Activated gamma-delta T cell treated with anti-CD3 and anti-CD28 coated beads, Interleukin-2, amount 50 U/mL, for 16 hours (primary cell): ENCODE data around the gene PLA2G4A.

Source experiments
- DNase-seq: peaks from one replicate; pipeline ENCODE4 v3.0.0-alpha.2; 2020; ENCODE audit warnings: low read depth

PLA2G4A gene

GRCh38 chr1:186834399-186834958 lies 5.7 kb downstream of the PLA2G4A start:
- no peak for DNase-seq

GRCh38 chr1:186835448-186835847 lies 6.7 kb downstream of the PLA2G4A start:
- DNase-seq: no peak

DNA sequence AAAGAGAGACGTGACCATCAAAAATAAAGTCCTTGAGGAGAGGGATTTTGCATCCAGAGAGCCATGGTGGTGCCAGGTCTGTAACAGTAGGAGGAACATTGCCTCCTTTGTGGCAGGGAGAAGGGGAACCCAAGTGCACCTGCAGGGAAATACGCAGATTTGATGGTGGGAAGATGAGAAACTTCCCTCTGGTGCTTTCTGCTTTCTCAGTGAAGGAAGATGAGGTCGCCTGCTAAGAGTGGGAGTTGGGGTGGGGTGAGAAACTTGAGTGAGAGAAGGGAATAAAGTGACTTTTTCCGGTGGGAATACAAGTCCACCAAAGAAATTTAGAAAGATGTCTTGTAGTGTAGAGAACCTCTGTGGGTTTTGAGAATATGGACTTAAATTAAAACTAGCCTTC lies 9.1 kb downstream of the PLA2G4A start:
- no peak for DNase-seq

GRCh38 chr1:186838380-186839040 lies 9.8 kb downstream of the PLA2G4A start:
- DNase-seq: no peak

- no peak for DNase-seq
Observed at GRCh38 chr1:186839041-186839400, 10.3 kb downstream of the PLA2G4A start.

- no peak for DNase-seq
Observed at GRCh38 chr1:186841599-186841998, 12.8 kb downstream of the PLA2G4A start.

- no peak for DNase-seq
Observed at GRCh38 chr1:186842547-186842946, 13.8 kb downstream of the PLA2G4A start.

GRCh38 chr1:186843226-186843625 lies 14.5 kb downstream of the PLA2G4A start:
- no peak for DNase-seq

GRCh38 chr1:186843931-186844330 lies 15.2 kb downstream of the PLA2G4A start:
- DNase-seq: no peak

DNA sequence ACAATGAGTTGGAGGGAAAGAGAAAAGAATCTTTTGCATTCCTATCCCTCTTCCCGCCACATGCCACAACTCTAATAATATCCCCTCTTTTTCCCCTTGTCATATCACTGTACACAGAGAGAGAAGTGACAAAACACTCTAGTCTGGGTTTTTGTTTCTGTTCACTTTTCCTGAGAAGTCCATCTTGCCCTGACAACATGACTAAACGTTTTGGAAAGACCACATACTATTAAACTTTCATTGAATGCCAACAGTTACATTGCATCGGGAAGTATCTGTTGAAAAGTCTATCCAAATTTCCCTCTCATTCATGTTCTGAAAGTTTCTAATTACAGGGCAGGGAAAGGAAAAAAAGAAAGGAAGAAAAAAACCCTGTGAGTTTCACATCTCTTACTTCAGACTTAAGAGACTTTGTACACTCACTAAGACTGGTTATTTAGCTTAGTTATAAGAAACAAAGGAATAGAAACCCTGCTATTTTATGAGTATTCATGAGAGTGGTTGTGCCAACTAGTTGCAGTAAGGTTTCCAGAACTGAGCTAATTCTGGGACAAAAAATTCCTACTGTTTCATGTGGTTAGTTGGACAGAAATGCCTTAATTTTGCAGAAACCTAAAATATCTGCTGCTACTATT lies 16.9 kb downstream of the PLA2G4A start:
- DNase-seq: no peak

DNA sequence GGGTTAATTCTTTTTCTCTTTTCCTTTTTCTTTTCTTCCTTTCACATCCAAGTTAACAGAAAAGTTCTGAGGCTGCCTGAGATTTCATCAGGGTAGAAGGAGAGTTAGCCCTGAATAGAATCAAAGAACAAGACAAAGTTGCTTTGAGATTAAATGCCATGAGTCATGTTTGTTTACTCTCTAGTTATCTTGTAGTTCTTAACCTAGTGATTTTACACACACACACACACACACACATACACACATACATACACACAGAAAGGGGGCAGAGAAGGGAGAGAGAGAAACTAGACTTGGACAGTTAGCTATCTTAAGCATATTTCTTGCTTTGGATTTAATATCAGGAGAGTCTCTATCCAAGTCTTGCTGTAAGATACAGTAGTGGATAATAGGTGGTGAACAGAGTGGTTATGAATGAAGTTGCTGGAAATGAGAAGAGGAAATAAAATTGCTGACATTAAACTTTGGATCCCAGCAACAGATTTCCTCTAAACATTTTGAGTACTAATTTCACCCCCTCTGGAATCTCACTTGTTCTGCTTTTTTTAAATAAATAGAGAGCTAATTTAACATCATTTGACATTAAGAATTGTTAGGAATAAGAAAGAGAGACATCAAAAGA lies 19.9 kb downstream of the PLA2G4A start:
- DNase-seq: no peak

DNA sequence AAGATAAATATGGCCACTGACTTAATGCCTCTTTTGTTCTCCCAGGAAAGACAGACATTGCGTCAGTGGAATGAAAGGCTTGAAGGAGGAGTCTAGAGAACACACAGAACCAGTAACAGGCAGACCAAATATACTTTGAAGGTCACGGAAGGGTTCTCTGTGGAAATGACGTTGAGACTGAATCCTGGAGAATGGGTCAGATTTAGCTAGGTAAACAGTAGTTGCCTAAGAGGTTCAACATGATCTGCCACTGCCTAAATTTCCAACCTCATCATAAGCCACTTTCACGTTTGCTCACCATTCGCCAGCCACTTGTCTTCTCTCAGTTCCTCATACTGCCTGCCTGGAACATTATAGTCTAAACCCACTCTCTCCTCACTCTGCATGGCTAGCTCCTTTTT lies 20.5 kb downstream of the PLA2G4A start:
- no peak for DNase-seq

DNA sequence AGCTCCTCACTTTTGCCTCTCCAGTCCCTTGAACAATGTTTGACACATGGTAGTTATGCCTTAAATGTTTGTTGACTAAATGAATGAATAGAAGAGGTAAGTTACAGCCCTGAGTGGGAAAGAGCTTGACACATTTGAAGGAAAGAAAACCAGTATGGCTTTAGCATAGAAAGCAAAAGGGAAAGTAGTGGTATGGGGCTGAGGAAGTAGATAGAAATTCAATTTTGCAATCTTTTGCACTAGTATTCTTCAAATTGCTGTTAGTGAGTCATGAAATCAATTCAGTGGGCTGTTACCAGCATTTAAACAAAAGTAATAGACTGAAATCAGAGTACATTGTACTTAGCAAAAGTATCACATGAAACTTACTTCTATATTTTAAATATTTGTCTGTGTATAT lies 21.1 kb downstream of the PLA2G4A start:
- no peak for DNase-seq

DNA sequence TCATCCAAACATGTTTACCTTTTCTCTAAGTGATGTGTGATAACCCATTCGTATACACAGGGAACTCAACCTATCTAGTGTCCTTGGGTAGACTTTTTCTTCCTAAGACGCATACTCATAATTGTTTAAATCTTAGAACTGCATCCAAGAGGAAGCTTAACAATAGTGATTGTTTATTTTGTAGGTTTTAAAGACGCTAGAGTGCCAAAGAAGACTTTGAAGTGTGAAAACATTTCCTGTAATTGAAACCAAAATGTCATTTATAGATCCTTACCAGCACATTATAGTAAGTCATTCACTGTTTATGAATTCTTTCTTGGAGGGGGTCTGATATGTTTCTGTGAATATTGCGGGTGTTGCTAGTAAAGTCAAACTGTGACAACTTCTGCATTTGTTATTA lies 25.4 kb downstream of the PLA2G4A start:
- no peak for DNase-seq

GRCh38 chr1:186858923-186859322 lies 30.2 kb downstream of the PLA2G4A start:
- DNase-seq: no peak

DNA sequence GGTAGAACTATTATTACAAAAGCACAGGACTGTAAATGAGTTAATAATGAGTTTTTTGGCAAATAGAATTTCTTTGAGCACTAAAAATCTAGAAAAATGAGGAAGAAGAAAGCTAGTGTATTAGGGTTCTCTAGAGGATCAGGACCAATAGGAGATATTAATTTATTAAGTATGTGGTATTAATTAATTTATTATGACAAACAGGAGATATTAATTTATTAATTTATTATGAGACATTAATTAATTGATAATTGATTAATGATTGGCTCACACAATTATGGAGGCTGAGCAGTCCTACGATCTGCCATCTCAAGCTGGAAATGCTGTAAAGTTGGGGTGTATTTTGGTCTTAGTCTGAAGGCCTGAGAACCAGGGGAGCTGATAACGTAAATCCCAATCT lies 31.2 kb downstream of the PLA2G4A start:
- no peak for DNase-seq

GRCh38 chr1:186864296-186864695 lies 35.5 kb downstream of the PLA2G4A start:
- no peak for DNase-seq

DNA sequence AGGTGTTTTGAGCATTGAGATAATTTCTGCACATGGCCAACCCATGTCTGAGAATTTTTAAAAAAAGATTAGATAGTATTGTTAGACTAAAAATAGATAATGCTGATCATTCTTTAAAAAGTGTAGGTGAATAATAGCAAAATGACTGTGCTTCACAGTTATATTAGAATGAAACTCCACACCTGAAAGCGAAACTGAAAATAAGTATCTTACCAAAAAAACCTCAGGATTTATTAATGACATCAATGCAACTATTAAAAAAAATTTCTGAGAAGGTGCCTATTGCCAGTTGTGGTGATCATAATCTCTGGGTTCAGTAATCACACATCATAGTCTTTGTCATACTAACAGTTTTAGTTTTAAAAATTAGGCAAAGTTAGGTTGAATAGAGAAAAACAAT lies 36.5 kb downstream of the PLA2G4A start:
- no peak for DNase-seq

- no peak for DNase-seq
Observed at GRCh38 chr1:186865857-186866256, 37.1 kb downstream of the PLA2G4A start.

- no peak for DNase-seq
Observed at GRCh38 chr1:186869526-186870228, 40.9 kb downstream of the PLA2G4A start.

- no peak for DNase-seq
Observed at GRCh38 chr1:186871784-186872183, 43.0 kb downstream of the PLA2G4A start.

- DNase-seq: no peak
Observed at GRCh38 chr1:186872291-186872690, 43.5 kb downstream of the PLA2G4A start.

GRCh38 chr1:186873687-186874086 lies 44.9 kb downstream of the PLA2G4A start:
- no peak for DNase-seq
